GM12878 (cell line): Measurements from ENCODE around the gene ADM2. TPM values are rescaled to one million over a fixed set of nuclear protein-coding genes. Genes with fewer than 3 reads are reported as not detected.

Experiments used
- ATAC-seq: fragments of 200-7000 bp; cut with Tn5 transposase; 3 replicates; pipeline ENCODE4 v1.9.1; 2020; ENCODE audit warnings: mild to moderate bottlenecking, moderate library complexity
- BruUV-seq: library from RNA; stranded (reverse); fragments of 400-500 nt; replicated peaks from 2 replicates; lab custom pipeline; 2021; lab: Mats Ljungman, UMichigan
- CTCF ChIA-PET: fragments of 300-600 bp; sonication (Branson Sonifier 250); formaldehyde crosslinking; extraction: SDS; loops from one replicate; lab custom pipeline; 2021; ENCODE audit warnings: inconsistent platforms; lab: Yijun Ruan, JAX
- POLR2A ChIA-PET: fragments of 350-600 bp; formaldehyde crosslinking; extraction: SDS; loops from one replicate; lab custom pipeline; 2021; ENCODE audit warnings: inconsistent platforms; lab: Charles Lee
- RAD21 ChIA-PET: fragments of 300-600 bp; sonication (Branson Sonifier 250); formaldehyde crosslinking; loops from one replicate; lab custom pipeline; 2023; ENCODE audit warnings: antibody characterized with exemption; ENCODE audit not compliant: unreplicated experiment; lab: Charles Lee
- SMC1A ChIA-PET: fragments of 300-600 bp; sonication (Branson Sonifier 250); formaldehyde crosslinking; loops from one replicate; lab custom pipeline; 2023; ENCODE audit not compliant: unreplicated experiment, uncharacterized antibody; lab: Charles Lee
- DNase-seq: peaks from one replicate; pipeline ENCODE4 v3.0.0-alpha.2; 2011; ENCODE audit warnings: low read depth, low spot score
- FAIRE-seq: peaks from 3 replicates; lab custom pipeline; 2011; peaks lifted over from hg19 to GRCh38; lab: Jason Lieb, UNC
- H2AFZ ChIP-seq: 2 replicates; pipeline ENCODE4 v1.6.0; 2011; ENCODE audit warnings: low read depth, low read length, control low read depth; ENCODE audit not compliant: control insufficient read depth
- H3K27ac ChIP-seq: 2 replicates; pipeline ENCODE4 v1.5.1; 2011; ENCODE audit warnings: control low read depth; ENCODE audit not compliant: control insufficient read depth, insufficient read depth
- H3K27me3 ChIP-seq, 2 experiments: replicated peaks in 1 of 2; 2 replicates each; pipeline versions ENCODE4 v1.6.0 to v1.6.1; 2011; ENCODE audit warnings: low read length in 1 of 2; ENCODE audit not compliant: control insufficient read depth in 2 of 2, insufficient read depth in 2 of 2
- H3K36me3 ChIP-seq, 2 experiments: 2 replicates each; pipeline ENCODE4 v1.5.1; 2011; ENCODE audit warnings: low read length in 1 of 2; ENCODE audit not compliant: control insufficient read depth in 2 of 2, insufficient read depth in 2 of 2
- H3K4me1 ChIP-seq: 2 replicates; pipeline ENCODE4 v1.6.1; 2011; ENCODE audit warnings: mild to moderate bottlenecking, low read length, moderate library complexity, mixed read lengths; ENCODE audit not compliant: control insufficient read depth, insufficient read depth
- H3K4me2 ChIP-seq: 2 replicates; pipeline ENCODE4 v1.6.0; 2011; ENCODE audit warnings: control low read depth; ENCODE audit not compliant: control insufficient read depth, insufficient read depth
- H3K4me3 ChIP-seq: fragments of 200-600 bp; sonication (generic); 2 replicates; pipeline ENCODE4 v1.5.1; 2016
- H3K79me2 ChIP-seq: 2 replicates; pipeline ENCODE4 v1.6.0; 2011; ENCODE audit warnings: low read length; ENCODE audit not compliant: control insufficient read depth, insufficient read depth
- H3K9ac ChIP-seq: 2 replicates; pipeline ENCODE4 v1.8.0; 2011; ENCODE audit warnings: low read length, control low read depth, mixed read lengths; ENCODE audit not compliant: control insufficient read depth, insufficient read depth
- H3K9me3 ChIP-seq: replicated peaks from 3 replicates; pipeline ENCODE4 v1.5.1; 2011; ENCODE audit warnings: mild to moderate bottlenecking, low read length; ENCODE audit not compliant: control insufficient read depth, insufficient read depth
- H4K20me1 ChIP-seq: 2 replicates; pipeline ENCODE4 v1.6.0; 2011; ENCODE audit not compliant: control insufficient read depth, insufficient read depth
- POLR2A ChIP-seq: IDR thresholded peaks from 2 replicates; pipeline ENCODE4 v1.6.1; 2011; ENCODE audit warnings: low read depth, mild to moderate bottlenecking, low read length
- WGBS: methylation state at CpG from one replicate; pipeline ENCODE4 v1.1.6; 2016; ENCODE audit warnings: low lambda C conversion rate; ENCODE audit not compliant: insufficient replicate concordance, insufficient coverage; ENCODE audit errors: missing lambda C conversion rate; 5-methylcytosine and 5-hydroxymethylcytosine counted together
- in situ Hi-C: fragments of 300-500 bp; cut with MboI; formaldehyde crosslinking; loops from 9 replicates; pipeline ENCODE4 v1.14.3; 2018; ENCODE audit warnings: mixed read lengths
- intact Hi-C: fragments of 100-400 bp; cut with micrococcal nuclease; formaldehyde crosslinking; loops from one replicate; pipeline ENCODE4 v1.14.2; 2022; ENCODE audit not compliant: unreplicated experiment
- polyA plus RNA-seq, 11 experiments: library from polyadenylated mRNA; depleted of rRNA in 4 of 11; unstranded in 6 of 11; stranded (reverse) in 5 of 11; fragments of >200 nt; fragmentation: Nextera tagmentation in 4 of 11; fragmentation: Illumina TruSeq in 1 of 11; extraction: Ambion mirVana in 4 of 11; extraction: Trizol in 1 of 11; gene quantifications; 1 replicate in 1 of 11; 2 replicates in 10 of 11; pipeline versions ENCODE4 v1.2.1 to v1.2.3, GENCODE V29; 2011 to 2016; ENCODE audit warnings: inconsistent platforms in 2 of 11, missing spikeins in 2 of 11, low read depth in 1 of 11
- total RNA-seq, 4 experiments: library from RNA; depleted of rRNA in 3 of 4; stranded (reverse); fragments of >200 nt in 3 of 4; fragmentation: Illumina TruSeq in 1 of 4; extraction: Trizol in 1 of 4; gene quantifications; 2 replicates each; pipeline versions ENCODE4 v1.2.1 to v1.2.3, GENCODE V29; 2013 to 2021
- TF ChIP-seq, protein P1 (sequence below): IDR thresholded peaks from 2 replicates; pipeline ENCODE4 v1.6.1; 2012; ENCODE audit warnings: low read length, inconsistent platforms

The ADM2 gene
- total and polyA plus RNA-seq, 10 of the 15 experiments (the other 5 are each of a cell fraction or from before 2014, with no cell fraction given): 0.02 to 0.33 (median 0.12) TPM; not detected in 2

DNA sequence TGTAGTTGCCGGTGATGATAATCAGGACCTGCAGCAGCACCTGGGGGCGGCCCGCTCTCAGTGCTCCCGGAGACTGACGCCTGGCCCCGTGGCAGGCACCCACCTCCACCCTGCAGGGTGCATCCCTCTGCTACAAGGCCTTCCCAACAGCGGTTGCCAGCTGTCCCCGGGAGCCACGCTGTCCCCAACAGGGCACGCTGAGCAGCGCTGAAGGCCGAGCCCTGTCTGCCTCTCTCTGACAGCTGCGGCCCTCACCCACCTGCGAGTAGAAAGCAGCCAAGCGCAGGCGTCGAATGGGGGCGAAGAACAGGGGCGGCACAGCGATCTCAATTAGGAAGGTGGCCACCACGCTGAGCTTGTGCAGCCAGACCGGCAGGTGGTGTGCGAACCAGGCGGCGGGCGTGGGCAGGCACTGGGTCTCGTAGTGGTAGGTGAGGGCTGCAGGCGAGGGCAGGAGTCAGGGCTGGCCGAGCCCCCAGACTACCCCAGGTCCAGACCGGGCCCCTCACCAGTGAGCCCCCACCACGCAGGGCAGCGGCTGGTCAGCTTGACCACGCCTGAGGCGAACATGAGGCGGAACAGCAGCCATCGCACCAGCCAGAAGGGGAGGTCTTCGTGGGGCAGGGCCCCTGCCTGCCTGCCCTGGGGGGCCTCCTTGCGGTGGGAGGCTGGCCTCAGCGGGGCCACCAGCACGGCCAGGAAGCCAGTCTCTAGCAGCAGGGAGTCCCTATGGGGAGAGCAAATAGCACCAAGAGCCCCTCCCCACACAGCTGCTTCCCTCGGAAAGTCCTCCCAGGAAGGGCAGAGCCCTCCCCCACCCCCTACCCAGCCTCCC lies 24.6 kb downstream of the ADM2 start:
- Histone ChIP-seq H3K27ac (no peak overlapping the region; the same call in 1 of the 2 replicates), H2AFZ (no peak overlapping the region), H3K4me2 (peak overlapping the region; percentile 92), H3K79me2 (peaks cover 34% of the 10 kb centered on the region), H3K9ac (peak overlapping the region; percentile 97), H3K4me1 (peaks cover 9% of the 10 kb centered on the region), H3K27me3 (no peaks in the 10 kb centered on the region), H4K20me1 (no peaks in the 10 kb centered on the region), H3K9me3 (no peaks in the 10 kb centered on the region), H3K4me3 (peak overlapping the region; percentile 100), H3K36me3 (peaks cover 4 to 8% of the 10 kb centered on the region in 2 experiments; a peak in 3 of 4 replicates)
- ChIA-PET CTCF (no interaction called here), RAD21 (no interaction called here), POLR2A (interaction anchor here (7.2 kb wide), 1 partner anchor 19 kb away, joined by 84 read pairs; the partner anchor contains the start of gene SCO2), SMC1A (no interaction called here)
- FAIRE-seq (no peak), DNase-seq (no peak), ATAC-seq (no peak)
- intact Hi-C loops: no loop called here
- 94% methylated on average over 35 of the region's 41 CpGs for WGBS
- BruUV-seq: no TSS peak
- in situ Hi-C loops: no loop called here
- 0 out of 2 replicates have a peak, but pooled peaks have one; percentile 4 for TF ChIP-seq POLR2A
- TF ChIP-seq, protein P1, sequence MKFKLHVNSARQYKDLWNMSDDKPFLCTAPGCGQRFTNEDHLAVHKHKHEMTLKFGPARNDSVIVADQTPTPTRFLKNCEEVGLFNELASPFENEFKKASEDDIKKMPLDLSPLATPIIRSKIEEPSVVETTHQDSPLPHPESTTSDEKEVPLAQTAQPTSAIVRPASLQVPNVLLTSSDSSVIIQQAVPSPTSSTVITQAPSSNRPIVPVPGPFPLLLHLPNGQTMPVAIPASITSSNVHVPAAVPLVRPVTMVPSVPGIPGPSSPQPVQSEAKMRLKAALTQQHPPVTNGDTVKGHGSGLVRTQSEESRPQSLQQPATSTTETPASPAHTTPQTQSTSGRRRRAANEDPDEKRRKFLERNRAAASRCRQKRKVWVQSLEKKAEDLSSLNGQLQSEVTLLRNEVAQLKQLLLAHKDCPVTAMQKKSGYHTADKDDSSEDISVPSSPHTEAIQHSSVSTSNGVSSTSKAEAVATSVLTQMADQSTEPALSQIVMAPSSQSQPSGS: no peak
